Naive thymus-derived CD8-positive, alpha-beta T cell (primary cell): ENCODE measurements around the gene CTTNBP2. TPM values are rescaled to one million over a fixed set of nuclear protein-coding genes. Genes with fewer than 3 reads are reported as not detected.

Experiments
- ATAC-seq, 2 donors: fragments of 150-1000 bp; cut with Tn5 transposase in 1 of 2; sonication (Bioruptor Pico), chemical (Tn5 transposase) in 1 of 2; 1 replicate in 1 of 2; 2 replicates in 1 of 2; pipeline ENCODE4 v1.10.0; 2021; ENCODE audit warnings: mild to moderate bottlenecking in 2 of 2, moderate library complexity in 2 of 2
- POLR2A ChIA-PET: fragments of 350-600 bp; sonication (Branson Sonifier 250); formaldehyde crosslinking; loops from one replicate; lab custom pipeline; 2021; ENCODE audit warnings: antibody characterized with exemption; lab: Charles Lee
- DNase-seq, 10 donors: peaks; one replicate each; pipeline versions ENCODE4 v3.0.0 to v3.0.0-alpha.2; 2020 to 2022
- H3K27ac Mint-ChIP-seq, 10 donors: one replicate each; pipeline ENCODE4 v1.8.0; 2020 to 2022; ENCODE audit warnings: mild to moderate bottlenecking in 10 of 10, mixed read lengths in 10 of 10, moderate library complexity in 4 of 10, inconsistent platforms in 1 of 10
- H3K27me3 Mint-ChIP-seq, 5 donors: one replicate each; pipeline ENCODE4 v1.8.0; 2021 to 2022; ENCODE audit warnings: mixed read lengths in 5 of 5
- H3K36me3 Mint-ChIP-seq, 3 donors: one replicate each; pipeline ENCODE4 v1.8.0; 2020 to 2022; ENCODE audit warnings: mixed read lengths in 3 of 3, mild to moderate bottlenecking in 2 of 3, inconsistent platforms in 1 of 3
- H3K4me1 Mint-ChIP-seq, 4 donors: one replicate each; pipeline ENCODE4 v1.8.0; 2021 to 2022; ENCODE audit warnings: mixed read lengths in 4 of 4
- H3K4me3 Mint-ChIP-seq, 10 donors: one replicate each; pipeline ENCODE4 v1.8.0; 2020 to 2022; ENCODE audit warnings: mild to moderate bottlenecking in 10 of 10, mixed read lengths in 10 of 10, moderate library complexity in 6 of 10, inconsistent platforms in 1 of 10
- H3K9me3 Mint-ChIP-seq, 9 donors: one replicate each; pipeline ENCODE4 v1.8.0; 2020 to 2022; ENCODE audit warnings: mixed read lengths in 9 of 9, mild to moderate bottlenecking in 3 of 9, inconsistent platforms in 1 of 9, moderate library complexity in 1 of 9
- polyA plus RNA-seq, 3 donors: library from polyadenylated mRNA; unstranded; fragments of 300-500 nt; fragmentation: Illumina TruSeq; gene quantifications; one replicate each; pipeline ENCODE4 v1.2.3, GENCODE V29; 2021
- total RNA-seq, 8 experiments: library from RNA in 2 of 8; stranded (reverse) in 2 of 8; gene quantifications; one replicate each; pipeline ENCODE4 v1.2.3 and lab custom pipeline; 2021 to 2026

Gene CTTNBP2
- total and polyA plus RNA-seq, 5 experiments from 2014 or later, result 0.05 TPM; not detected in 4

DNA sequence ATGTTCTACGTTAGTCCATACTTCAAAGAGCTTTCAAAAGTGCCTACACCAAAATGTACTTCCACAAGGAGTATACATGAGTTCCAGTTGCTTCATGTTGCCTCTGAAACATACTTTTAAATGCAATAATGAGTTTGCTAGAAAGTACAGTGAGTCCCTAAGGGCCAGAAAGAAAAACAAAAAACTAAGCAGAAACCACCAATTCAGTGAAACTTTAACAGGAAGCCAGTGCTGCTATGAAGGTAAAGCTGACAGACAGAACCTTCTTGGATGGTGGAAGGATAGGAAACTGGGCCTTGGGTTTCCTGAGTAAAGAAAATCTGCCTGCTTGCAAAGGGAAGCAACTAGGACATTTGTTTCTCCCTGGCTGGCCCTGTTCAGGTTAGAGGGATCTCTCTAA is 104.2 kb downstream of the CTTNBP2 start:
- H3K4me3 Mint-ChIP-seq, result no peak overlapping the region
- peaks cover 0 to 5% (median 1%) of the 10 kb centered on the region in 4 donors for H3K4me1 Mint-ChIP-seq
- POLR2A ChIA-PET, result no interaction called here
- H3K36me3 Mint-ChIP-seq, result no peaks in the 10 kb centered on the region
- ATAC-seq (no peak), DNase-seq (no peak)
- peaks cover 0 to 2% (median 0%) of the 10 kb centered on the region in 9 donors for H3K9me3 Mint-ChIP-seq
- peaks cover 4 to 45% (median 8%) of the 10 kb centered on the region in 5 donors for H3K27me3 Mint-ChIP-seq
- H3K27ac Mint-ChIP-seq, result no peak overlapping the region

DNA sequence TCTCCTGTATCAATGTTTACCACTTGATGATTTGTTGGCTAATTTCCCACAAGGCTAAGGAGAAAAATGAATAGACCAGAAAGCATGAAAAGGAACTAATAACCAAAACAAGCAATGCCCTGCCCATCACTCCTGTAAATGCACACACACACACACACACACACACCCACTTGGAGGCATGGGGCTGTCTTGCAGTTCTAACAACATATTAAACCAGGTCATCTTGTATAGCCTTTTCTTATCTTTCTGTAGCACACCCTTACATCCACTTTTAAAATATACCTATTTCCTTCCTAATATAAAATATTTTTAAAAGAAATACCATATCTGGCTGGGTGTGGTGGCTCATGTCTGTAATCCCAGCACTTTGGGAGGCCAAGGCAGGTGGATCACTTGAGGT is 105.3 kb downstream of the CTTNBP2 start:
- no peak for DNase-seq
- no peaks in the 10 kb centered on the region for H3K36me3 Mint-ChIP-seq
- H3K4me3 Mint-ChIP-seq, result no peak overlapping the region
- H3K27ac Mint-ChIP-seq, result no peak overlapping the region
- H3K4me1 Mint-ChIP-seq, result no peaks in the 10 kb centered on the region
- POLR2A ChIA-PET, result no interaction called here
- peaks cover 0 to 2% (median 0%) of the 10 kb centered on the region in 9 donors for H3K9me3 Mint-ChIP-seq
- no peak for ATAC-seq
- H3K27me3 Mint-ChIP-seq, result peaks cover 4 to 53% (median 11%) of the 10 kb centered on the region in 5 donors

DNA sequence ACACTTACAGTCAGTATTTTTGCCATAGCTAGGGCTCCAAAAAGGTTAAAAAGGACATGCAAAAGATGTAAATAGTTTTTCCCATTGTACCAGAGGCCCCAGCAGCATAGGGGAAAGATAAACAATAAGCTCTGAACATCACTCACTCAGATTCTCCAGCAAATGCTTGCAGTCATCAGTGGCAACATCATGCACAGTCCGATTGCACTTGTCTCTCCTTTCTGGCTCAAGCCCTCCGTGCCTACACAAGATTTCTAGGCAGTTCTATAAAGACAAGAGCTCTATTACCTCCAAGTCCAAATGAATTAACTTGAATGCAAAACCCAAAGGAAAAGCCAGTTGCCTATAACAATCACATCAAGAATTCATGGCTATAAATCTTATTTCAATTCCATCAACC is 106.3 kb downstream of the CTTNBP2 start:
- Mint-ChIP-seq H3K27ac (no peak overlapping the region), H3K27me3 (peaks cover 5 to 51% (median 14%) of the 10 kb centered on the region in 5 donors), H3K4me1 (no peaks in the 10 kb centered on the region), H3K4me3 (no peak overlapping the region), H3K36me3 (no peaks in the 10 kb centered on the region), H3K9me3 (peaks cover 0 to 8% (median 0%) of the 10 kb centered on the region in 9 donors)
- no peak for ATAC-seq
- DNase-seq, result no peak
- POLR2A ChIA-PET, result no interaction called here

DNA sequence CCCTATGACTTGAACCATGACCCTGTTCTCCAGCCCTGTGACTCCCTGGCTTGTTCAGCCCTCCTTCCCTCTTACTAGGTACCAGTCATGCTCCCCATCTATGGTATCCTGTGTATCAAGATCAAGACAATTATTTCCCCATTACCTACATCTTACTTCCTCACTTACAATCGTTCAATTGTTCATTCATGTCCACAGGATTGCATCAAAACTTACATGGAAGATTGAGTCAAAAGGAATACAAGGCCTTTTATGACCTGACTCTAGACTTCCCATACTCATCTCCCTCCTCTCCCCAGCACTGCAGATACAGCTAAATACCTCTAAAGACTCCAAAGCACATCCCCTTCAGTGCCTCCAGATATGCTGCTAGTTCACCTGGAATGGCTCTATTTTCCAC is 109.2 kb downstream of the CTTNBP2 start:
- Mint-ChIP-seq H3K27ac (no peak overlapping the region), H3K9me3 (peaks cover 0 to 8% (median 0%) of the 10 kb centered on the region in 9 donors), H3K4me3 (no peak overlapping the region), H3K36me3 (no peaks in the 10 kb centered on the region), H3K4me1 (no peaks in the 10 kb centered on the region), H3K27me3 (peaks cover 5 to 32% (median 13%) of the 10 kb centered on the region in 5 donors)
- POLR2A ChIA-PET, result no interaction called here
- no peak for DNase-seq
- no peak for ATAC-seq

DNA sequence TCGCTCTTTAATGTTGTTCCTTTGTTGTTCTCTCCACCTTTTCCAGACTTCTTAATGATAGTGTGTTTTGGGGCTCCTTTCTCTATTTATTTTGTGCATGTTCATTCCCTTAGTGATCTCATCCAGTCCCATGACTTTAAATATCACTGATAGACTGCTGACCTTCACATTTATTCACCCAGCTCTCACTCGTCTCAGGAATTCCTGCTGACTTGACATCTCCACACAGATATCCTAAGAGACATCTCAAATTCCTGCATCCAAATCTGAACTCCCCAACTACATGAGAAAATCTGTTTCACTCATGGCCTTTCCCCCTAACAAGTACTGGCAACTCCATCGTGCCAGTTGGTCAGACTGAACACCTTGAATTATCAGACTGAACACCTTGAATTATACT is 111.2 kb downstream of the CTTNBP2 start:
- POLR2A ChIA-PET, result no interaction called here
- H3K4me1 Mint-ChIP-seq, result no peaks in the 10 kb centered on the region
- H3K27me3 Mint-ChIP-seq, result peaks cover 5 to 32% (median 13%) of the 10 kb centered on the region in 5 donors
- H3K9me3 Mint-ChIP-seq, result peaks cover 0 to 8% (median 0%) of the 10 kb centered on the region in 9 donors
- DNase-seq, result no peak
- no peak overlapping the region for H3K4me3 Mint-ChIP-seq
- H3K36me3 Mint-ChIP-seq, result no peaks in the 10 kb centered on the region
- H3K27ac Mint-ChIP-seq, result no peak overlapping the region
- no peak for ATAC-seq

DNA sequence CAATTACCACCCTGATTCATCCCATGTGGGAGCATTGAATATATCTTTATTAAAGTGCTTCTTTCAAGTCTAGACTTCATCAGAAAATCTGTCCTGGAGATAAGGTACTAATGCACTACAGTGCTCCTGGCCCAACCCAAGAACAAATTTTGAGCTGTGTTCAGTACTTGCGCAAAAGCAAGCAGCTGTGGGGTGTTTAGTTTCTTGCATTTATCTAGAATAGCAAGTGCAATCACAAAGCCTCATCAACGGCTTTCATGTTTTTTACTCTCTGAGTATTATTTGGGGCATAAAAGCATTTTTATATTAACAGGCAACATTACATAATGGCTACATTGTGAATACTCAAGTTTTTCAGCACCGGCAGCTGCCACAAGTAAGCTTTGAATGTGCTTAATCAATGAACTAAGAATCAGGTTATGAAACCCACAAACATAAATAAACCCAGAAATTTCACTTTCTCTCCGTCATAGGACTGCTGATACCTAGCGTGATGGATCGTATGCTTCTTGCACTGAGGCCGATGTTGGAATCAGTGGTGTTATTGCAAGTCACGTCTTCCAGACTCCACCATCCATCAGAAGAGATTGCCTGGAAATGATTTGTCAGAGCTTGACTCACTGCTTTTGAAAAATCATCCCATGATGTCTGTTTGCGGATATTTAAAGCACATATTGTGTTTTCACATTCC is 113.1 kb downstream of the CTTNBP2 start:
- Mint-ChIP-seq H3K4me1 (no peaks in the 10 kb centered on the region), H3K27ac (no peak overlapping the region), H3K36me3 (no peaks in the 10 kb centered on the region), H3K27me3 (peaks cover 2 to 23% (median 15%) of the 10 kb centered on the region in 5 donors), H3K9me3 (peaks cover 0 to 8% (median 0%) of the 10 kb centered on the region in 9 donors), H3K4me3 (no peak overlapping the region)
- ATAC-seq (no peak), DNase-seq (no peak)
- POLR2A ChIA-PET, result no interaction called here

DNA sequence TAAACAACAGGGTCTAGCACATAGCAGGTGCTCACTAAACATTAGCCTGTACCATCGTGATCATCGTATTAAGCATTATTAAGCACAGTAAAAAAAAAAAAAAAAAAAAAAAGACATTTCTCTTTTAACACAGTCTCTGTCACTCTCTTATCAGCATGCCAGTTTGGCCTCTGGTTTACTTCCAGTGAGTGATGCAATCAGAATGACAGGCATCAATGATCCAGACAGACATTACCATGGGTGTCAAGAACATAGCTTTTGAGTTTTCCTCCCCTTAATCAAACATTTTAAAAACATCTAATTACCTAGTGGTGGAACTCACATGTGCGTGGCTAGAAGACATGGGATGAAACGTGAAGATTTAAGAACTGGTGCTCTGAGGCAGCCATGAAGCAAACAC is 115.8 kb downstream of the CTTNBP2 start:
- ATAC-seq (no peak), DNase-seq (no peak)
- Mint-ChIP-seq H3K27me3 (peaks cover 2 to 10% (median 5%) of the 10 kb centered on the region in 5 donors), H3K9me3 (peaks cover 0 to 2% (median 0%) of the 10 kb centered on the region in 9 donors), H3K4me1 (no peaks in the 10 kb centered on the region), H3K36me3 (no peaks in the 10 kb centered on the region), H3K4me3 (no peak overlapping the region), H3K27ac (no peak overlapping the region)
- POLR2A ChIA-PET, result no interaction called here

DNA sequence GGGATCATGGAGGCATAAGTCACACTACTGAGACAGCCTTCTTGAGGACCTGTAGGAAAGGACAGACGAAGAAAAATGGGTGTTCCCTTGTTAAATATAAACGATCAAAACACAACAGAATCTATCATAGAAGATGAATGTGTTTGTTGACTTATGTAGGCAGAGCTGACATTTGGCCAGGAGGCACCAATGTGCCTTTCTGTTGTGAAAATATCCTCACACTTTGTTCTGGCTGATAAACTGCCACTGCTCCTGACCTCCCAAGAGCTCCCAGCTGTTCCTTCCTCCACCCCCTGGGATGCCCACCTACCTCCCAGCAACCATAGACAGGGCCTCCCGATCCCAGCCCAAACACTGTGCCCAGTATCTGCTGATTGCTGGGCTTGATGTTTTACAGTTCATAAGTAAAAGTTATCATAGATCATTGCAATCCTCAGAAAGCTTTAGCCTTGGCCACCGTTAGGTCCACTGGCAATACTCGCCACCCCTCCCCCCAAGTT is 116.6 kb downstream of the CTTNBP2 start:
- Mint-ChIP-seq H3K4me3 (no peak overlapping the region), H3K36me3 (no peaks in the 10 kb centered on the region), H3K27me3 (peaks cover 0 to 5% (median 4%) of the 10 kb centered on the region in 5 donors), H3K9me3 (peaks cover 0 to 2% (median 0%) of the 10 kb centered on the region in 9 donors), H3K27ac (no peak overlapping the region), H3K4me1 (no peaks in the 10 kb centered on the region)
- POLR2A ChIA-PET, result no interaction called here
- no peak for DNase-seq
- ATAC-seq, result no peak

DNA sequence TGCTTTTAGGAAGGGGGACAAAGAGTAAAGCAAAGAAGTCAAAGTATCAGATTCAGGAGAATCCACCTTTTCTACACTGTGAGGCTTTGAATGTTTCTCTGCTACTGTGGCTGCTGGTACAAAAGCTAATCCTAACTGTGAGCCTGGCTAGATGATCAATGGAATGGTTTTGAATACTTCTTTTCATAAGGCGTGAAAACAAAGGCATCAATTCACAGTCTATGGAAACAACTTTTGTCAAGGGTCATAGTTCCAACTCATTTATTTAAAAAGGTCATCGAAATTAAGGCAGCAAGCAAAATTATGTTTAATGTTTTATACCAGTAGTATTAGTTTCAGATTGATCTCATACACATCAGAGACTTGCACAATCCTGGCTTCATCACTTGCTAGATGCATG is 118.1 kb downstream of the CTTNBP2 start:
- no peak overlapping the region for H3K27ac Mint-ChIP-seq
- H3K4me3 Mint-ChIP-seq, result no peak overlapping the region
- peaks cover 0 to 5% (median 4%) of the 10 kb centered on the region in 5 donors for H3K27me3 Mint-ChIP-seq
- POLR2A ChIA-PET, result no interaction called here
- no peaks in the 10 kb centered on the region for H3K4me1 Mint-ChIP-seq
- no peaks in the 10 kb centered on the region for H3K9me3 Mint-ChIP-seq
- no peaks in the 10 kb centered on the region for H3K36me3 Mint-ChIP-seq
- no peak for ATAC-seq
- DNase-seq, result no peak

DNA sequence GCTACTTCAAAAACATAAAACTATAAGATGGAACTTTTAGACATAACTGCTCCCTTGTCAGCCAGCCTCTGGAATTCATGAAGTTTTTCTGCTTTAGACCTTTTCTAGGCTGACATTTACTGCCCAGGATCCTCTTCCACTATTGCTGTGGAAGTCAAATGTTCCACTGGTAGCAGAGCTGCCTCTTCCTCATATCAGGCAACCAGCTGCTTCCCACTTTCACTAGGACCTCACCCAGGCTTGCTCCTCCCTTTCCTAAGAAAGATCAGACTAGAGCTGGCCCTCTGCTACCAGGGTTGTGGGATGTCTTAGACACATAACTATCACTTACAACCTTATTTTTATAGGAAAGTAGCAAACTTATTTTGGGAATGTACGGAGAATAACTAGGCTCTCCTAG is 121.5 kb downstream of the CTTNBP2 start:
- Mint-ChIP-seq H3K9me3 (no peaks in the 10 kb centered on the region), H3K27me3 (peaks cover 0 to 7% (median 4%) of the 10 kb centered on the region in 5 donors), H3K27ac (no peak overlapping the region), H3K4me1 (no peaks in the 10 kb centered on the region), H3K36me3 (no peaks in the 10 kb centered on the region), H3K4me3 (no peak overlapping the region)
- POLR2A ChIA-PET, result no interaction called here
- DNase-seq (no peak), ATAC-seq (no peak)

DNA sequence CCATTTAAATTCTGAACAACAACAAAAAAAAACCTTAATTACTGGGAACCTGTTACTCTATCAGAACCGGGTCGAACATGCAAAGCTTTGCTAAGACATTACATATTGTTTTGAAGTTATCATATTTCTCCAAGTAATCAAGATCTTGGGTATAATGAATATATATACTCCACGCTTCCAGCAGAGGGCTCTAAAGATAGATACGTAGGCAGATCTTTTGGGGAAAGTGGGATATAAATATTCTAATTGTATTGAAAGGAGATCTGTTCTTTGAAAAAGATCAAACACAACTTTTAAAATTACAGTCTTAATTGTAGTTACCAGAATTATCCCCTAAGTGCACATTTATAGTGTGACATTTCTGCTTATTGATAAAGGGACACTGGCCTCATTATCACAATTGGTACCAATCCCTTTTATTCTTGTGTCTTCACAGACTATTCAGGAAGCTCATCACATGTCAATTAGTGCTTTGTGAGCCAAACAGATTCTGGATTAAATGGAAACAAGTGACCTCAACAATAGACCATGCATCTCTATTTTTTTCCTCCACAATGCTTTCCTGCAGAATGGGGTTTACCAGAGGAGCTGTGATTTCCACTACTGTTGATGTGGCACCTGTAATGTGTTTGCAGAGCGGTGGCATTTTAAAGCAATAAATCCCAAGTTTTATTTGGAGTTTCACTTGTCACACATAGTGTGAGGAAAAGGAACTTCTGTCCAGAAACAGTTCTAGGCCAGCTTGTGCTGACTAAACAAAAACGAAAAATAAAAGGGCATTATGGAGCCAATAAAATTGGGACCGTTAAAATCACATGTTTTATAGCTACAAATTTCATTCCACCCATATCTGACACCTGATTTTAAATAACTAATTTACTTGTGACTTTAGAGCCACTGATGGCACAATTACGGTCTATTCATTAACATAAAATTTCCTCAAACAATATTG is 122.4 kb downstream of the CTTNBP2 start:
- ATAC-seq, result no peak
- DNase-seq, result no peak
- Mint-ChIP-seq H3K27me3 (peaks cover 0 to 4% (median 0%) of the 10 kb centered on the region in 5 donors), H3K36me3 (no peaks in the 10 kb centered on the region), H3K4me3 (no peak overlapping the region), H3K27ac (no peak overlapping the region), H3K9me3 (no peaks in the 10 kb centered on the region), H3K4me1 (no peaks in the 10 kb centered on the region)
- POLR2A ChIA-PET, result no interaction called here

DNA sequence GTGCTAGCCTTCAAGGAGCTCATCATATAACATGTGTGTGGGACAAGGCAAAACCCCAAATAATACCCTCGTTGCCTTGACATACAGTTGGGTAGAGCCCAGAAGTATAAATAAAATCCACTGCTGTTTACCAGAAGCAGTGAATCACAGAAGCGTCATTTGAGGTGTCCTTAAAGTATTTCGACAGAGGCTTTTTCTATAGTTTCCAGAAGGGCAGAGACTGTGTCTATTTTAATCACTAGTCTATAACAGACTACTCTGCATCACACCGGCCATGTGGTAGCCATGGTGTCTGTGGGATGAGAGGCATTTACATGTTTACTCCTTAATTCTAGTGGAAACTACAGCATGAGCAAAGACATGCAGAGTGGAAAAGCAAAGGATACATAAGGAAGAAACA is 131.3 kb downstream of the CTTNBP2 start:
- Mint-ChIP-seq H3K36me3 (no peaks in the 10 kb centered on the region), H3K27me3 (peaks cover 0 to 23% (median 6%) of the 10 kb centered on the region in 5 donors), H3K27ac (no peak overlapping the region), H3K9me3 (no peaks in the 10 kb centered on the region), H3K4me1 (no peaks in the 10 kb centered on the region), H3K4me3 (no peak overlapping the region)
- no peak for DNase-seq
- POLR2A ChIA-PET, result no interaction called here
- ATAC-seq, result no peak

DNA sequence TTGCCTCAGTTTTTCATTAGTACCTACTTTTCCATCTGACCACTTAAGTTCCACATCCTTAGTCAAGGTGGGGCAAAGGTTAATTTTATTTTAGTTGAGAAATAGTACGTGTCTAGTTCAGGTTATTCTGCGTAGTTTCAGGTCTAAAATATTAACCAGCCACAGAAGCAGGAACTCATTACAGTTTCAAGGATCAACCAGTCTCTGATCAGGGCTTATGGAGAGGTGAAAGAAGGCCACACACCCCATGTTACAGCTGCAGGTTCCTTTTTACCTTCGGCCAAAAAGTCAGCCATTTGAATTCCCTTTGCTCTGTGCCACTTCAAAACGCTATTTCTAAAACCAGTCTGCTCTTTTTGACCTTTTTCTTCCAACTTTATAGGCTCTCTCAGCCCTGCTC is 134.2 kb downstream of the CTTNBP2 start:
- no peak overlapping the region for H3K27ac Mint-ChIP-seq
- ATAC-seq (no peak), DNase-seq (no peak)
- no peak overlapping the region for H3K4me3 Mint-ChIP-seq
- no peaks in the 10 kb centered on the region for H3K9me3 Mint-ChIP-seq
- H3K36me3 Mint-ChIP-seq, result no peaks in the 10 kb centered on the region
- POLR2A ChIA-PET, result no interaction called here
- peaks cover 0 to 20% (median 4%) of the 10 kb centered on the region in 5 donors for H3K27me3 Mint-ChIP-seq
- H3K4me1 Mint-ChIP-seq, result no peaks in the 10 kb centered on the region
